K562 (cell line): Measurements from ENCODE around the gene FGF2.

ENCODE experiments used
- CTCF ChIP-seq, 3 experiments: IDR thresholded peaks in 2 of 3; conservative IDR thresholded peaks in 1 of 3; 2 replicates each; pipeline ENCODE4 v1.5.1; 2011 to 2012; ENCODE audit warnings: low read length in 3 of 3, mild to moderate bottlenecking in 3 of 3, control low read depth in 2 of 3, improper control_type of control experiment in 1 of 3, inconsistent platforms in 1 of 3, low read depth in 1 of 3, mixed read lengths in 1 of 3, moderate library complexity in 1 of 3; ENCODE audit not compliant: insufficient read depth in 2 of 3
- DNMT1 ChIP-seq: fragments of 450-650 bp; IDR thresholded peaks from 2 replicates; pipeline ENCODE4 v1.6.1; 2016; ENCODE audit warnings: antibody characterized with exemption, mild to moderate bottlenecking
- FOXM1 ChIP-seq, 2 experiments: fragments of 450-650 bp in 1 of 2; sonication (generic) in 1 of 2; formaldehyde crosslinking in 1 of 2; IDR thresholded peaks; 2 replicates each; pipeline versions ENCODE4 v1.6.1 to v1.9.0; 2017 to 2022; ENCODE audit warnings: low read depth in 2 of 2, mild to moderate bottlenecking in 2 of 2, missing genetic modification reagents in 1 of 2, moderate library complexity in 1 of 2
- PYGO2 ChIP-seq: fragments of 450-650 bp; IDR thresholded peaks from 2 replicates; pipeline ENCODE4 v1.6.1; 2016; ENCODE audit warnings: mild to moderate bottlenecking, missing genetic modification characterization, moderate library complexity, missing compliant biosample characterization
- TRIM25 ChIP-seq: fragments of 450-650 bp; IDR thresholded peaks from 2 replicates; pipeline ENCODE4 v1.7.0; 2016; ENCODE audit warnings: borderline replicate concordance
- YY1 ChIP-seq, 3 experiments: IDR thresholded peaks; 2 replicates each; pipeline ENCODE4 v1.6.1; 2011; ENCODE audit warnings: low read length in 2 of 3, mild to moderate bottlenecking in 2 of 3, moderate library complexity in 2 of 3, borderline replicate concordance in 1 of 3, control low read depth in 1 of 3, low read depth in 1 of 3; ENCODE audit not compliant: insufficient read depth in 3 of 3, insufficient replicate concordance in 2 of 3, control insufficient read depth in 1 of 3, insufficient read length in 1 of 3; ENCODE audit errors: extremely low read depth in 1 of 3
- ZNF277 ChIP-seq: fragments of 250-450 bp; sonication (Bioruptor Pico); IDR thresholded peaks from 2 replicates; pipeline ENCODE4 v1.8.0; 2022; ENCODE audit warnings: inconsistent platforms, mild to moderate bottlenecking, moderate library complexity, borderline replicate concordance
- ZNF740 ChIP-seq, 3 experiments: fragments of 200-800 bp in 1 of 3; sonication (Bioruptor generic) in 1 of 3; sonication (generic) in 1 of 3; formaldehyde crosslinking in 1 of 3; IDR thresholded peaks; 2 replicates each; pipeline versions ENCODE4 v1.6.1 to v1.8.0; 2016 to 2022; ENCODE audit warnings: mild to moderate bottlenecking in 2 of 3, missing compliant biosample characterization in 2 of 3, missing genetic modification characterization in 2 of 3, missing genetic modification reagents in 1 of 3

GRCh38 chr4:122912810-122913575 is 86.4 kb downstream of the FGF2 start:
- TF ChIP-seq DNMT1 = no peak
- no peak for TF ChIP-seq FOXM1 (IDR thresholded peaks at IDR 0.05; ENCODE audit: low read depth)
- TF ChIP-seq FOXM1 (CRISPR knock-in tag; IDR thresholded peaks at IDR 0.05; ENCODE audit: low read depth) = no peak
- TF ChIP-seq CTCF (IDR thresholded peaks at IDR 0.05 in 2 of 3, conservative IDR thresholded peaks at IDR 0.05 in 1 of 3; ENCODE audit: insufficient read depth in 2 of 3, low read depth in 1 of 3, low read length in 3 of 3) = no peak
- no peak for TF ChIP-seq PYGO2 (tag)
- no peak for TF ChIP-seq YY1 (IDR thresholded peaks at IDR 0.05; ENCODE audit: borderline replicate concordance in 1 of 3, control insufficient read depth in 1 of 3, extremely low read depth in 1 of 3, insufficient read depth in 3 of 3, insufficient read length in 1 of 3, insufficient replicate concordance in 2 of 3, low read depth in 1 of 3, low read length in 2 of 3)
- TF ChIP-seq ZNF277 = no peak
- no peak for TF ChIP-seq TRIM25
- TF ChIP-seq ZNF740 (CRISPR knock-in tag; IDR thresholded peaks at IDR 0.05) = no peak
- no peak for TF ChIP-seq ZNF740 (tag; IDR thresholded peaks at IDR 0.05)
